IPS-18a (cell line): ENCODE measurements around the gene EP400.

ENCODE experiments used
- H3K27ac ChIP-seq: one replicate; pipeline ENCODE4 v1.5.1; 2013; ENCODE audit warnings: low read length
- H3K27me3 ChIP-seq: one replicate; pipeline ENCODE4 v1.6.1; 2013; ENCODE audit warnings: mild to moderate bottlenecking, low read length; ENCODE audit not compliant: control insufficient read depth, insufficient read depth
- H3K36me3 ChIP-seq: one replicate; pipeline ENCODE4 v1.6.1; 2013; ENCODE audit warnings: low read depth, low read length; ENCODE audit not compliant: control insufficient read depth
- H3K4me1 ChIP-seq: one replicate; pipeline ENCODE4 v1.6.1; 2013; ENCODE audit warnings: low read depth, low read length; ENCODE audit not compliant: control insufficient read depth
- H3K4me3 ChIP-seq: one replicate; pipeline ENCODE4 v1.5.1; 2013; ENCODE audit warnings: low read length
- H3K9ac ChIP-seq: one replicate; pipeline ENCODE4 v1.6.1; 2013; ENCODE audit warnings: mild to moderate bottlenecking, low read length, moderate library complexity
- H3K9me3 ChIP-seq: one replicate; pipeline ENCODE4 v1.6.1; 2013; ENCODE audit warnings: low read depth, low read length; ENCODE audit not compliant: control insufficient read depth

EP400 gene

DNA sequence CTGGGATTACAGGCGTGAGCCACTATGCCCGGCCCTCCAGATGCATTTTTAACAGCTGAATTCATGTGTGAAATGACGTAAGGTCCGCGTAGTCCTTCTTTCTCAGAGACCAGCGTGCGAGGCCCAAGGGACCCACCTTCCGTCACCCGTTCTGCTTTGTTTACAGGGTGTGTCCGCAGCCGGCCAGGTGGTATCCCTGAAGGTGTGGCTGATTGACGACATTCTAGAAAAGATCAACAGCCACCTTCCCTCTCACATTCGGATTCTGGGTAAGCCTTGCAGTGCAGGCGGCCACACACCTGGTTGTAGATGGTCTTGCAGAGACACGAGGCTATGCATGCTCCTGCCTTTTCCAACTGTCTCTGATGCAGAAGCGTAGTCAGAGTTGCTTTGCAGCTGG lies 10.7 kb upstream of the EP400 start:
- Histone ChIP-seq H3K9ac (no peak overlapping the region), H3K9me3 (no peaks in the 10 kb centered on the region), H3K4me3 (no peak overlapping the region), H3K36me3 (peaks cover 74% of the 10 kb centered on the region), H3K27ac (no peak overlapping the region), H3K27me3 (no peaks in the 10 kb centered on the region), H3K4me1 (no peaks in the 10 kb centered on the region)

GRCh38 chr12:131940141-131940547 lies 9.6 kb upstream of the EP400 start:
- peaks cover 70% of the 10 kb centered on the region for H3K36me3 ChIP-seq
- no peak overlapping the region for H3K4me3 ChIP-seq
- no peak overlapping the region for H3K9ac ChIP-seq
- no peaks in the 10 kb centered on the region for H3K27me3 ChIP-seq
- H3K9me3 ChIP-seq, result no peaks in the 10 kb centered on the region
- no peak overlapping the region for H3K27ac ChIP-seq
- no peaks in the 10 kb centered on the region for H3K4me1 ChIP-seq

- Histone ChIP-seq H3K27me3 (no peaks in the 10 kb centered on the region), H3K36me3 (peaks cover 67% of the 10 kb centered on the region), H3K27ac (no peak overlapping the region), H3K4me3 (no peak overlapping the region), H3K9ac (no peak overlapping the region), H3K4me1 (no peaks in the 10 kb centered on the region), H3K9me3 (no peaks in the 10 kb centered on the region)
Measured at GRCh38 chr12:131941116-131941986, 8.4 kb upstream of the EP400 start.

DNA sequence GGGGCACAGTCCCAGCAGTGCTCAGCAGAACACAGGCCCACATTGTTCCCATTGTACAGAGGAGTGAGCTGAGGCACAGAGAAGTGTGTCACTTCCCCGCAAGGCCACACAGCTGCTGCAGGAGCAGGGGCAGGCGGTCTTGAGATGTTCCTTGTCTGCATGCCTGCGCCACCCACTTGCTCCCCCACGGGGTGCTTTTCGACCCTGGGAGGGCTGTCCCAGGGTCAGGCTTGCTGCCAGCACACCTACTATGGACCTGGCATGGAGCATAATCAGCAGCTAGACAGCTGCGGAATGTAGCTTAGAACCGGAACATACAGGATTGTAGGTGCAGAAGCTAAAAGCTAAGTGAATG lies 7.8 kb upstream of the EP400 start:
- Histone ChIP-seq H3K9me3 (no peaks in the 10 kb centered on the region), H3K4me3 (no peak overlapping the region), H3K27me3 (no peaks in the 10 kb centered on the region), H3K36me3 (peaks cover 63% of the 10 kb centered on the region), H3K27ac (no peak overlapping the region), H3K4me1 (no peaks in the 10 kb centered on the region), H3K9ac (no peak overlapping the region)

DNA sequence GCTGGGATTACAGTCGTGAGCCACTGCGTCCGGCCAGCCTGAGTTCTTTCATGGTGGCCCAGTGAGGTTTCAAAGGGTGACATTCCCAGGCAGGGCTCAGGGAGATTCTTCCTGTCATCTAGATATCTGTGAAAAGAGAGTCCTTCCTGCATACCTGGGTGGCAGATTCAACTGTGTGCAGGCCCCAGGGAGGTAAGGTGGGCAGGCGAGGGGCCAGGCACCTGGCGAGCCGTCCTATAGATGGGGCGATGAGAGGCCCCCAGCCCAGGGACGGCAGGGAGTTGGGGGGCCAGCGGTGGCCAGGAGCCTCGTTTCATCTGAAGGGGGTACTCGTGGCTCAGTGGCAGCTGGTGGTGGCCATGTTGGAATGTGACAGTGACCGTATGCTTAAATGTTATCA lies 7.1 kb upstream of the EP400 start:
- H3K9ac ChIP-seq, result no peak overlapping the region
- H3K27ac ChIP-seq, result no peak overlapping the region
- H3K36me3 ChIP-seq, result peaks cover 60% of the 10 kb centered on the region

DNA sequence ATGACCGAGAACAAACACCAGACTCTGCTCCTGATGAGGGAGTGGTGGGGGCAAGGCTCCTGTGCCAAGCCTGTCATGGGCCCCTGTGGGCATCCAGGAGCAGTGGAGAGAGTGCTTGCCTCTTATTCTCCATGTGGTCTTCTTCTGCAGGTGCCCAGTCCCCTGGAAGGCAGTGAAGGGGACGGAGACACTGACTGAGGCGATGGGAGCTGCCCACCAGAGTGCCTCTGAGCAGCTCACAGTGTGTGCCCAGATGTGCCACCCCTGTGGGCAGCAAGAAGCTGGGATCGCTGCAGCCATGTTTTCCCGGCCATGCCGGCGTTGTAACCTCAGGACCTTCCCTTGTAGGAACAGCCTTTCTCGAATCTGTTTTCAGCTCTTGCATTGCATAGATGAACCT lies 6.4 kb upstream of the EP400 start:
- no peaks in the 10 kb centered on the region for H3K27me3 ChIP-seq
- no peak overlapping the region for H3K27ac ChIP-seq
- H3K9me3 ChIP-seq, result no peaks in the 10 kb centered on the region
- no peaks in the 10 kb centered on the region for H3K4me1 ChIP-seq
- H3K4me3 ChIP-seq, result no peak overlapping the region
- peaks cover 57% of the 10 kb centered on the region for H3K36me3 ChIP-seq
- no peak overlapping the region for H3K9ac ChIP-seq

More for the DNA sequence above, 7.1 kb upstream of the EP400 start:
- Histone ChIP-seq H3K4me3 (no peak overlapping the region), H3K27me3 (no peaks in the 10 kb centered on the region), H3K4me1 (no peaks in the 10 kb centered on the region), H3K9me3 (no peaks in the 10 kb centered on the region)

GRCh38 chr12:131943876-131944275 lies 5.9 kb upstream of the EP400 start:
- H3K27me3 ChIP-seq, result no peaks in the 10 kb centered on the region
- H3K9ac ChIP-seq, result no peak overlapping the region
- H3K4me1 ChIP-seq, result no peaks in the 10 kb centered on the region
- no peak overlapping the region for H3K27ac ChIP-seq
- no peaks in the 10 kb centered on the region for H3K9me3 ChIP-seq
- H3K36me3 ChIP-seq, result peaks cover 53% of the 10 kb centered on the region
- H3K4me3 ChIP-seq, result no peak overlapping the region

GRCh38 chr12:131944601-131945251 lies 5.0 kb upstream of the EP400 start:
- H3K36me3 ChIP-seq, result peaks cover 45% of the 10 kb centered on the region
- H3K27ac ChIP-seq, result no peak overlapping the region
- H3K27me3 ChIP-seq, result no peaks in the 10 kb centered on the region
- H3K4me1 ChIP-seq, result no peaks in the 10 kb centered on the region
- H3K9me3 ChIP-seq, result no peaks in the 10 kb centered on the region
- no peak overlapping the region for H3K9ac ChIP-seq
- H3K4me3 ChIP-seq, result no peak overlapping the region

DNA sequence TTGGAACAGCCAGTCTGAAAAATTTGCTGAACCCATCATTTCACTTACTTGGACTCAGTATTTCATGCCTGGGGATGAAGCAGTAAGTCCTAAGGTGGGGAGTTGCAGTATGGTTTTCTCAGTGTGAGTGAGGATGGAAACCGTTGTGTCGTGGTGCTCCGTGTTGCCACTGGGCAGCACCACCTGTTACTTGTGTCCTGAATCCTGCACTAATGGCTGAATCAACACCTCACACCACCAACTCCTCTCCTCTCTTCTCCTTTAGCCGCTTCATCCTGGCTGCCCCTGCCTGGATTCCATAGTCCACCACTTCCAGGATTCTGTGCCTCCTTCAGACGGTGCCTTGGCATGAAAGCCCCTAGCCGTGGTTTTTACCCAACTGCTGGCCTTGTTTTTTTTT lies 3.0 kb upstream of the EP400 start:
- Histone ChIP-seq H3K36me3 (peaks cover 27% of the 10 kb centered on the region), H3K4me1 (no peaks in the 10 kb centered on the region), H3K9ac (no peak overlapping the region), H3K9me3 (no peaks in the 10 kb centered on the region), H3K4me3 (no peak overlapping the region), H3K27ac (no peak overlapping the region), H3K27me3 (no peaks in the 10 kb centered on the region)

DNA sequence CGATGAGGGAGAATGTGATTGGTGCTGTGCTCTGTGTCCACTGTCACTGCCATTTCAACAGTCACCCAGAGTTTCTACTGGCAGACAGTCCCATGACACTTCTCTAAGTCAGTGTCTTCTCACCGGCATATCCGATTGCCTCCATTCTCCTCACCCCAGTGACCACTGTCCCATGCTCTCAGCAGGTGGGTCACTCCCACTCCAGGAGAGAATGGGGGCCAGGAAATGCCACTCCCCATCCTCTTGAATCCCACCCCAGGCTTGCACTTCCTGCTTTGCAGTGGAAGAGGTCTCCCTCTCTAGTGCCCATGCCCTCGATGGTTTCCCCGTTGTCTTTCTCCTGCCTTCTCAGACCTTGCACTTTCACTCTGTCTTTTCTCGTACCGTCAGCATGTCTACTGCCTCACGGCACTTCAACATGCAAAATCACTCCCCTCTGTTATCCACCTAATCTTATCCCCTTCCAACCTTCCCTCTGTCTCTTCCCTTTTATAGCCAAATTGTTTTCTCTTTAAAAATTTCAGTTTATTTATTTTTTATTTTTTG lies 2.2 kb upstream of the EP400 start:
- Histone ChIP-seq H3K9me3 (no peaks in the 10 kb centered on the region), H3K9ac (no peak overlapping the region), H3K4me1 (no peaks in the 10 kb centered on the region), H3K27ac (no peak overlapping the region), H3K27me3 (no peaks in the 10 kb centered on the region), H3K36me3 (peaks cover 20% of the 10 kb centered on the region), H3K4me3 (no peak overlapping the region)

DNA sequence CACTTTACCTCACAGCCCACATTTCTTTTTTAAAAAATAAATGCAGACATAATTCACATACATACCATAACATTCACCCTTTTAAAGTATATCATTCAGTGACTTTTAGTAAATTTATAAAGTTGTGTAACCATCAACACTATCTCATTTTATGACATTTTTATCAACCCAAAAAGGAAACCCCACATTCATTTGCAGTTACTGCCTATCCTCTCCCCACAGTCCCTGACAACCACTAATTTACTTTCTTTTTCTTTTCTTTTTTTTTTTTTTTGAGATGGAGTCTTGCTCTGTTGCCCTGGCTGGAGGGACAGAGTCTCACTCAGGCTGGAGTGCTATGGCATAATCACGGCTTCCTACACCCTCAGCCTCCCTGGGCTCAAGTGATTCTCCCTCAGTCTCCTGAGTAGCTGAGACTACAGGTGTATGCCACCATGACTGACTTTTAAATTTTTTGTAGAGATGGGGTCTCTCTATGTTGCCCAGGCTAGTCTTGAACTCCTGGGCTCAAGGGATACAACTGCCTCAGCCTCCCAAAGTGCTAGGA lies 1.5 kb upstream of the EP400 start:
- no peaks in the 10 kb centered on the region for H3K4me1 ChIP-seq
- H3K4me3 ChIP-seq, result no peak overlapping the region
- no peak overlapping the region for H3K27ac ChIP-seq
- no peaks in the 10 kb centered on the region for H3K9me3 ChIP-seq
- no peaks in the 10 kb centered on the region for H3K27me3 ChIP-seq
- no peak overlapping the region for H3K9ac ChIP-seq
- peaks cover 14% of the 10 kb centered on the region for H3K36me3 ChIP-seq
